Type B pancreatic cell (in vitro differentiated cells): ENCODE measurements around the gene ZCWPW1. TPM values are rescaled to one million over a fixed set of nuclear protein-coding genes. Genes with fewer than 3 reads are reported as not detected.

Experiments
- DNase-seq: peaks from one replicate; pipeline ENCODE4 v3.0.0; 2021; ENCODE audit warnings: mixed read lengths; ENCODE audit not compliant: unreplicated experiment; ENCODE audit errors: extremely low spot score
- H3K27ac Mint-ChIP-seq: 2 replicates; pipeline ENCODE4 v1.8.0; 2021; ENCODE audit warnings: mild to moderate bottlenecking, mixed read lengths
- H3K27me3 Mint-ChIP-seq: 2 replicates; pipeline ENCODE4 v1.8.0; 2021; ENCODE audit warnings: mixed read lengths
- H3K36me3 Mint-ChIP-seq: 2 replicates; pipeline ENCODE4 v1.8.0; 2021; ENCODE audit warnings: mixed read lengths
- H3K4me1 Mint-ChIP-seq: one replicate; pipeline ENCODE4 v1.8.0; 2021; ENCODE audit warnings: mixed read lengths; ENCODE audit not compliant: unreplicated experiment
- H3K4me3 Mint-ChIP-seq: 2 replicates; pipeline ENCODE4 v1.8.0; 2021; ENCODE audit warnings: mild to moderate bottlenecking, mixed read lengths
- H3K9me3 Mint-ChIP-seq: 2 replicates; pipeline ENCODE4 v1.8.0; 2021; ENCODE audit warnings: mixed read lengths
- total RNA-seq: library from RNA; stranded (reverse); gene quantifications from 2 replicates; pipeline ENCODE4 v1.2.1, GENCODE V29; 2021; ENCODE audit warnings: low replicate concordance
- TF ChIP-seq, protein P1 (sequence below): fragments of 200-600 bp; sonication (generic); conservative IDR thresholded peaks from 2 replicates; pipeline ENCODE4 v1.5.0; 2021; ENCODE audit warnings: antibody characterized with exemption, mild to moderate bottlenecking

ZCWPW1 gene
- total RNA-seq, 1 donor from 2014 or later: 2.7 TPM

DNA sequence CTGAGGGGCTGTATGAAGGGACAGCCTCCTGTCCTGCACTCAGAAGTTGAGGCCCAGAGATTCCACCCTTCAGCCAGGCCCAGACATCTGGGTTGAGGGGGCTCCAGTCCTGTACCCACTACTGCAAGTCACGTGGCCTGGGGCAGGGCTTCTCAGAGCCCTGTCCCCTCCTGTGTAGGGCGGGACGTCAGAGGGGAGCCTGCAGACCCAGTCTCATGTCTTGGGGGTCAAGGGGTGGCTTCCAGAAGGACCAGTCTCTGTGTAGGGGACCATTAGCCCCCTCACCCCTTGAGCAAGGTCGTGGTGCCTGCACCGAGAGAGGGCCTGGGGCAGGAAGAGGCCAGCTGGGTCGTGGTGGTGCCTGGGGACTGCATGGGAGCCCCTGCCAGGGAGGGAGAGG lies 55.8 kb downstream of the ZCWPW1 start:
- Mint-ChIP-seq H3K27me3 (no peaks in the 10 kb centered on the region), H3K36me3 (no peaks in the 10 kb centered on the region), H3K9me3 (no peaks in the 10 kb centered on the region), H3K4me1 (peaks cover 11% of the 10 kb centered on the region), H3K4me3 (no peak overlapping the region), H3K27ac (no peak overlapping the region)
- DNase-seq: no peak
- TF ChIP-seq, protein P1, sequence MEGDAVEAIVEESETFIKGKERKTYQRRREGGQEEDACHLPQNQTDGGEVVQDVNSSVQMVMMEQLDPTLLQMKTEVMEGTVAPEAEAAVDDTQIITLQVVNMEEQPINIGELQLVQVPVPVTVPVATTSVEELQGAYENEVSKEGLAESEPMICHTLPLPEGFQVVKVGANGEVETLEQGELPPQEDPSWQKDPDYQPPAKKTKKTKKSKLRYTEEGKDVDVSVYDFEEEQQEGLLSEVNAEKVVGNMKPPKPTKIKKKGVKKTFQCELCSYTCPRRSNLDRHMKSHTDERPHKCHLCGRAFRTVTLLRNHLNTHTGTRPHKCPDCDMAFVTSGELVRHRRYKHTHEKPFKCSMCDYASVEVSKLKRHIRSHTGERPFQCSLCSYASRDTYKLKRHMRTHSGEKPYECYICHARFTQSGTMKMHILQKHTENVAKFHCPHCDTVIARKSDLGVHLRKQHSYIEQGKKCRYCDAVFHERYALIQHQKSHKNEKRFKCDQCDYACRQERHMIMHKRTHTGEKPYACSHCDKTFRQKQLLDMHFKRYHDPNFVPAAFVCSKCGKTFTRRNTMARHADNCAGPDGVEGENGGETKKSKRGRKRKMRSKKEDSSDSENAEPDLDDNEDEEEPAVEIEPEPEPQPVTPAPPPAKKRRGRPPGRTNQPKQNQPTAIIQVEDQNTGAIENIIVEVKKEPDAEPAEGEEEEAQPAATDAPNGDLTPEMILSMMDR: no peak

DNA sequence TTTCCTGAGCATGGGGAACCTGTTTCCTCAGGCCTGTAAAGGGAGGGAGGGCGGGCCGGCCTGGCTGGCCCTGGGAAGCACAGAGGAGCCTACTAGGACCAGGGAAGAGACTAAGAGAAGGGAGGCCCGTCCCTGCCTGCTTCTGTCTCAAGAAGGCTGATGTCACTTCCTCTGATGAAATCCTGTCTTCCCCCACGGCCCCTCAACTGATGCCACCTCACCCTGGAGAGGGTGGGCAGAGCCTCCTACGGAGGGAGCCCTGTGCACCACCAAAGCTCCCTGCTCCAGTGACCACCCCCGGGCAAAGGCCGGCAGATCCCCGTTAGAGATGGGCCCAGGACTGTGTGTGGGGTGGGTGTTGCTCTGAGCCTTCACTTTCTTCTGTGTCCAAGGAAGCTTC lies 56.2 kb downstream of the ZCWPW1 start:
- peaks cover 11% of the 10 kb centered on the region for H3K4me1 Mint-ChIP-seq
- no peak overlapping the region for H3K27ac Mint-ChIP-seq
- TF ChIP-seq, protein P1: no peak
- H3K36me3 Mint-ChIP-seq: no peaks in the 10 kb centered on the region
- H3K4me3 Mint-ChIP-seq: no peak overlapping the region
- no peaks in the 10 kb centered on the region for H3K27me3 Mint-ChIP-seq
- DNase-seq: no peak
- H3K9me3 Mint-ChIP-seq: no peaks in the 10 kb centered on the region

DNA sequence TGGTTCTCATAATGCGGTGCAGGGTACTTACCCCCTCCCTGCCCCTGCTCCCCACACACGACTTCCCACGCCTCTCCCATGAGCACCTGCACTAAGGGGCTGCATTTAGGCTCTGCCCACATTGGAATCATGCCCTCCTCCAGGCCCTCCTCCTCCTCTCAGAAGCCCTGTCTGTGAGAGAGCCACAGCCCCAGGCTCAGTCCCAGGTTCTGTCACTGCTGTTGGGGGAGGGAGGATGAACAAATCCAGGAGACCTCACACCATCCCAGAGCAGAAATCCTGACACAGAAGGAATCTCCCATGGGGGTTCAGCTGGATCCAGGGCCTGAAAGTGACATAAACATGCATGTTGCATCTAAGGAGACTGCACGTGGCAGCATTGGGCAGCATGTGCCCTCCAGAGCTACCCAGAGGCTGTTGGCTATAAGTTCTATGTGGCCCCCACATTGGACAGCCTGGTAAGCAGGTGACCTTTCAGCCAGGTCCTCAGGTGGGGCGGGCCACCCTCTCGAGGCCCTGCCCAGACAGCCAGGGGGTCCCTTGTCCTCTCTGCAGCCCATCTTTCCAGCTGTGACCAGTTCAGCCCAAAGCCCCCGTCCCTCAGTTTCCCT lies 56.8 kb downstream of the ZCWPW1 start:
- H3K27ac Mint-ChIP-seq: peak overlapping the region; percentile 16

DNA sequence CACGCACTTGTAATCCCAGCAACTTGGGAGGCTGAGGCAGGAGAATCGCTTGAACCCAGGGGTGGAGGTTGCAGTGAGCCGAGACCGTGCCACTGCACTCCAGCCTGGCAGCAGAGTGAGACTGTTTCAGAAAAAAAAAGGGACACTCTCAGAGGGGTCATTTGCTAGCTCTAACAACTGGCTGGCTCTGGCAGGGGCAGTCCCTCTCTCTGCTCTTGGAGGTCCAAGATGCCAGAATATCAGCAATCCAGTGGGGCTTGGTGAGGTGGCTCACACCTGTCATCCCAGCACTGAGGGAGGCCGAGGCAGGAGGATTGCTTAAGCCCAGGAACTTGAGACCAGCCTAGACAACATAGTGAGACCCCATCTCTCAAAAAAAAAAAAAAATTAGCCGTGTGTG lies 57.8 kb downstream of the ZCWPW1 start:
- H3K4me3 Mint-ChIP-seq: no peak overlapping the region
- TF ChIP-seq, protein P1: no peak
- H3K4me1 Mint-ChIP-seq: peaks cover 11% of the 10 kb centered on the region
- H3K36me3 Mint-ChIP-seq: no peaks in the 10 kb centered on the region
- no peaks in the 10 kb centered on the region for H3K27me3 Mint-ChIP-seq
- no peaks in the 10 kb centered on the region for H3K9me3 Mint-ChIP-seq
- no peak for DNase-seq
- H3K27ac Mint-ChIP-seq: peak overlapping the region; percentile 16

More for the DNA sequence above, 56.8 kb downstream of the ZCWPW1 start:
- no peak for DNase-seq
- Mint-ChIP-seq H3K4me1 (peaks cover 11% of the 10 kb centered on the region), H3K4me3 (no peak overlapping the region), H3K27me3 (no peaks in the 10 kb centered on the region), H3K36me3 (no peaks in the 10 kb centered on the region), H3K9me3 (no peaks in the 10 kb centered on the region)
- TF ChIP-seq, protein P1: no peak

DNA sequence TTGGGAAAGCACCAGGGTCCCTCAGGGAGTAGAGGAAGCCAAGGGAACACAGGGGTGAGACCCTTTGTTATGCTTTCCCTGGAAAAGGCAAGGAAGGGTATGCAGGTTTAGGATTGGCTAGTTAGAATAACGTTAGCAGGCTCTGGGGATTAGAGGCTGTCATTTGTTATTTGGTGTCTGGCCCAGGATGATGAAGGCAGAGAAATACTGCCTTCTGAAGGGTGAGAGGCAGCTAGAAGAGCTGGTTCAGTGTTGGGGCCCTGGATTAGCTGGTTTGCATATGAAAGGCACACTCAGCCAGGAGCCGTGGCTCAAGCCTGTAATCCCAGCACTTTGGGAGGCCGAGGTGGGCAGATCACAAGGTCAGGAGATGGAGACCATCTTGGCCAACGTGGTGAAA lies 58.2 kb downstream of the ZCWPW1 start:
- H3K4me3 Mint-ChIP-seq: no peak overlapping the region
- H3K27ac Mint-ChIP-seq: peak overlapping the region; percentile 67
- H3K36me3 Mint-ChIP-seq: peaks cover 2% of the 10 kb centered on the region
- no peaks in the 10 kb centered on the region for H3K9me3 Mint-ChIP-seq
- TF ChIP-seq, protein P1: no peak
- peaks cover 11% of the 10 kb centered on the region for H3K4me1 Mint-ChIP-seq
- H3K27me3 Mint-ChIP-seq: no peaks in the 10 kb centered on the region
- DNase-seq: no peak
